Cerebellar cortex (tissue), 1 donor: ENCODE data around the gene DNAH10.
A peak's percentile ranks its signal among the peaks of the same experiment; 100 is the strongest.

ENCODE experiments used
- DNase-seq: peaks from one replicate; pipeline ENCODE4 v3.0.0-alpha.2; 2015; ENCODE audit warnings: low spot score

The DNAH10 gene

GRCh38 chr12:123886258-123886657 is 124.2 kb downstream of the DNAH10 start:
- DNase-seq: no peak

GRCh38 chr12:123886931-123887582 is 125.0 kb downstream of the DNAH10 start:
- DNase-seq: no peak

- DNase-seq: no peak
Observed at GRCh38 chr12:123888989-123889388, 126.9 kb downstream of the DNAH10 start.

GRCh38 chr12:123889848-123890535 is 127.9 kb downstream of the DNAH10 start:
- no peak for DNase-seq

GRCh38 chr12:123890536-123890902 is 128.4 kb downstream of the DNAH10 start:
- DNase-seq: no peak

- DNase-seq: no peak
Observed at GRCh38 chr12:123891011-123891410, 128.9 kb downstream of the DNAH10 start.

- no peak for DNase-seq
Observed at GRCh38 chr12:123891516-123892179, 129.5 kb downstream of the DNAH10 start.

GRCh38 chr12:123892180-123892559 is 130.1 kb downstream of the DNAH10 start:
- DNase-seq: no peak

GRCh38 chr12:123892853-123893252 is 130.8 kb downstream of the DNAH10 start:
- no peak for DNase-seq

- no peak for DNase-seq
Observed at GRCh38 chr12:123893276-123893675, 131.2 kb downstream of the DNAH10 start.

- DNase-seq: no peak
Observed at GRCh38 chr12:123894823-123895345, 132.8 kb downstream of the DNAH10 start.

- no peak for DNase-seq
Observed at GRCh38 chr12:123895451-123895850, 133.3 kb downstream of the DNAH10 start.

- no peak for DNase-seq
Observed at GRCh38 chr12:123896767-123897166, 134.7 kb downstream of the DNAH10 start.

GRCh38 chr12:123897221-123897620 is 135.1 kb downstream of the DNAH10 start:
- no peak for DNase-seq

GRCh38 chr12:123898673-123899072 is 136.6 kb downstream of the DNAH10 start:
- DNase-seq: no peak

GRCh38 chr12:123899368-123899767 is 137.3 kb downstream of the DNAH10 start:
- DNase-seq: no peak

- no peak for DNase-seq
Observed at GRCh38 chr12:123900871-123901376, 138.8 kb downstream of the DNAH10 start.

- DNase-seq: no peak
Observed at GRCh38 chr12:123902821-123903220, 140.7 kb downstream of the DNAH10 start.

- no peak for DNase-seq
Observed at GRCh38 chr12:123903301-123904065, 141.4 kb downstream of the DNAH10 start.

- peak; percentile 62 for DNase-seq
Observed at GRCh38 chr12:123905319-123905925, 143.3 kb downstream of the DNAH10 start.

GRCh38 chr12:123906711-123907420 is 144.8 kb downstream of the DNAH10 start:
- DNase-seq: no peak
